ENCODE measurements around the gene CPSF4.
"Not testable (repeated sequence)": the region's sequence is repeated elsewhere in the genome, so short reads cannot be mapped to it uniquely, and the experiment has no call there.

CPSF4 gene

DNA sequence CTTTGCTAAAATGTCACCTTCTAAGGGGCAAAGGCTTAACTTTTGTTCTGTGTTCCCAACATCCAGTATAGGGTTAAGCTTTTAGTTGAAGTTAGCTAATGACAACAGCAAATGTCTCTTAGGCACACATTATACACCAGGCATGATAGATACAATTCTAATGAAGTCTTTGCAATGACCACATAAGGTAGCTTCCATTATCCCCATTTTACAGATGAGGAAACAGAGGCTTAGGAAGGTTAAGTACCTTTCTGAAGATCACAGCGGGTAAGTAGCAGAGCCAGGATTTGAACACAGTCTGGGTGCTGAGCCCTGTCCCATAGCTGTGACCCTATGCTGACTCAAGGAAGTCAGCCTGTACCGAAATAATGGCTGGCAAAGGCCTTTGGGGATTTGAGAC, 28.1 kb upstream of the CPSF4 start (continued):
- TF ChIP-seq ZNF302 (tag by site-specific recombination; IDR thresholded peaks at IDR 0.05; ENCODE audit: low read depth) (no peak), ZNF202 (tag by site-specific recombination; IDR thresholded peaks at IDR 0.05; ENCODE audit: borderline replicate concordance) (no peak)

GRCh38 chr7:99415513-99416127, 23.1 kb upstream of the CPSF4 start:
- TF ChIP-seq ZNF2 (tag by site-specific recombination; IDR thresholded peaks at IDR 0.05): peak; percentile 82
- TF ChIP-seq CTCF (tag by site-specific recombination; IDR thresholded peaks at IDR 0.05): peak; percentile 58; the same call in 1 of the 2 replicates
- TF ChIP-seq ZNF660 (tag by site-specific recombination; IDR thresholded peaks at IDR 0.05): peak; percentile 53; the same call in 1 of the 2 replicates
- peak; percentile 68 for TF ChIP-seq IKZF3 (tag by site-specific recombination; IDR thresholded peaks at IDR 0.05)
- peak; percentile 71 for TF ChIP-seq ZNF654 (tag by site-specific recombination; IDR thresholded peaks at IDR 0.05; ENCODE audit: low read depth)
- H3K4me1 ChIP-seq (ENCODE audit: control insufficient read depth, insufficient read depth, low read length); H3K9me3 ChIP-seq (ENCODE audit: control insufficient read depth, insufficient read depth, low read depth, low read length); H3K27ac ChIP-seq (ENCODE audit: extremely low read depth, low read depth, low read length); POLR2A ChIA-PET; H3K4me3 ChIP-seq (ENCODE audit: low read depth, low read length): not testable (repeated sequence)
- CTCF ChIA-PET: interaction anchor here (0.6 to 1.5 kb wide), 7 partner anchors 8 to 393 kb away, joined by 3 to 7 read pairs (median 4); no protein-coding TSS in a partner anchor
- H3K36me3 ChIP-seq (ENCODE audit: control insufficient read depth in 2 of 2, insufficient read depth in 1 of 2, low read length in 2 of 2): peaks cover 63 to 91% of the 10 kb centered on the region in 2 experiments

DNA sequence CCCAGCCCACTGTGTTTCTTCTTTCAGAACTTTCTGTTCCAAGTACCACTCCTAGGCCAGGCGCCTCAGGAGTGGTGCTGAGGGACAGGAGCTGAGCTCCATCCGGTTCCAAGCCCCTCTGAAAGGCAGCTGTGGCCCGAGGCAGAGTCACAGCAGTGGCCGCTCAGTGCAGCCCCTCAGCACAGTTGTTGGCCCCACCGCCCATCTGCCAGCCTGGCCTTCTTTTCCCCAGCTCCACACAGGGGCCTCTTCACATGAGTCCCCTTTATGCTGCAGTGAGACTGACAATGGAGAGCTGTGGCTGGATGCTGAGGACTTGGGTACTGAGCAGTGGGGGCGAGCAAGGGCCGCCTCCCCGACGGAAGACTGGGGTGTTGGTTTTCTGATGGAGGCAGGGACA, 20.5 kb upstream of the CPSF4 start:
- H3K36me3 ChIP-seq (ENCODE audit: control insufficient read depth in 2 of 2, insufficient read depth in 1 of 2, low read length in 2 of 2): peaks cover 46 to 90% of the 10 kb centered on the region in 2 experiments
- TF ChIP-seq ZNF513 (tag by site-specific recombination; IDR thresholded peaks at IDR 0.05) (no peak), ZNF664 (tag by site-specific recombination; IDR thresholded peaks at IDR 0.05) (no peak)
- H3K27ac ChIP-seq (ENCODE audit: extremely low read depth, low read depth, low read length): no peak overlapping the region
- CTCF ChIA-PET: no interaction called here
- no peak overlapping the region for H3K4me3 ChIP-seq (ENCODE audit: low read depth, low read length)
- POLR2A ChIA-PET: interaction anchor here (1.9 kb wide), 1 partner anchor 9 kb away, joined by 9 read pairs; the partner anchor contains the start of genes BUD31 and PDAP1
- no peaks in the 10 kb centered on the region for H3K4me1 ChIP-seq (ENCODE audit: control insufficient read depth, insufficient read depth, low read length)
- H3K9me3 ChIP-seq (ENCODE audit: control insufficient read depth, insufficient read depth, low read depth, low read length): no peaks in the 10 kb centered on the region

GRCh38 chr7:99419323-99420021, 19.3 kb upstream of the CPSF4 start:
- Histone ChIP-seq H3K36me3 (ENCODE audit: control insufficient read depth in 2 of 2, insufficient read depth in 1 of 2, low read length in 2 of 2) (peaks cover 37 to 93% of the 10 kb centered on the region in 2 experiments), H3K4me3 (ENCODE audit: low read depth, low read length) (no peak overlapping the region), H3K27ac (ENCODE audit: extremely low read depth, low read depth, low read length) (no peak overlapping the region), H3K9me3 (ENCODE audit: control insufficient read depth, insufficient read depth, low read depth, low read length) (no peaks in the 10 kb centered on the region), H3K4me1 (ENCODE audit: control insufficient read depth, insufficient read depth, low read length) (no peaks in the 10 kb centered on the region)
- ChIA-PET POLR2A (interaction anchor here (1.1 to 4.9 kb wide), 3 partner anchors 10 to 30 kb away, joined by 3 to 36 read pairs (median 5); partner anchors contain the start of genes BUD31, CPSF4, PDAP1 and PTCD1), CTCF (interaction anchor here (0.6 kb wide), 1 partner anchor 443 kb away, joined by 3 read pairs; no protein-coding TSS in a partner anchor)
- no peak for TF ChIP-seq ZNF561 (tag by site-specific recombination; IDR thresholded peaks at IDR 0.05; ENCODE audit: borderline replicate concordance)
- peak; percentile 61; the same call in 1 of the 2 replicates for TF ChIP-seq ZIC2 (tag by site-specific recombination; IDR thresholded peaks at IDR 0.05)
